ENCODE measurements around the gene ARPC1B.

DNA sequence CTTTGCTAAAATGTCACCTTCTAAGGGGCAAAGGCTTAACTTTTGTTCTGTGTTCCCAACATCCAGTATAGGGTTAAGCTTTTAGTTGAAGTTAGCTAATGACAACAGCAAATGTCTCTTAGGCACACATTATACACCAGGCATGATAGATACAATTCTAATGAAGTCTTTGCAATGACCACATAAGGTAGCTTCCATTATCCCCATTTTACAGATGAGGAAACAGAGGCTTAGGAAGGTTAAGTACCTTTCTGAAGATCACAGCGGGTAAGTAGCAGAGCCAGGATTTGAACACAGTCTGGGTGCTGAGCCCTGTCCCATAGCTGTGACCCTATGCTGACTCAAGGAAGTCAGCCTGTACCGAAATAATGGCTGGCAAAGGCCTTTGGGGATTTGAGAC lies 36.1 kb downstream of the ARPC1B start:
- TF ChIP-seq POLR2A (IDR thresholded peaks at IDR 0.05) (no peak), POLR2AphosphoS5 (IDR thresholded peaks at IDR 0.05) (no peak)
- TF ChIP-seq, protein P1, sequence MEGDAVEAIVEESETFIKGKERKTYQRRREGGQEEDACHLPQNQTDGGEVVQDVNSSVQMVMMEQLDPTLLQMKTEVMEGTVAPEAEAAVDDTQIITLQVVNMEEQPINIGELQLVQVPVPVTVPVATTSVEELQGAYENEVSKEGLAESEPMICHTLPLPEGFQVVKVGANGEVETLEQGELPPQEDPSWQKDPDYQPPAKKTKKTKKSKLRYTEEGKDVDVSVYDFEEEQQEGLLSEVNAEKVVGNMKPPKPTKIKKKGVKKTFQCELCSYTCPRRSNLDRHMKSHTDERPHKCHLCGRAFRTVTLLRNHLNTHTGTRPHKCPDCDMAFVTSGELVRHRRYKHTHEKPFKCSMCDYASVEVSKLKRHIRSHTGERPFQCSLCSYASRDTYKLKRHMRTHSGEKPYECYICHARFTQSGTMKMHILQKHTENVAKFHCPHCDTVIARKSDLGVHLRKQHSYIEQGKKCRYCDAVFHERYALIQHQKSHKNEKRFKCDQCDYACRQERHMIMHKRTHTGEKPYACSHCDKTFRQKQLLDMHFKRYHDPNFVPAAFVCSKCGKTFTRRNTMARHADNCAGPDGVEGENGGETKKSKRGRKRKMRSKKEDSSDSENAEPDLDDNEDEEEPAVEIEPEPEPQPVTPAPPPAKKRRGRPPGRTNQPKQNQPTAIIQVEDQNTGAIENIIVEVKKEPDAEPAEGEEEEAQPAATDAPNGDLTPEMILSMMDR (IDR thresholded peaks at IDR 0.05), result no peak
